G401.6 (cell line): ENCODE data around the gene ZNF532.

Source experiments
- FAIRE-seq: peaks from 2 replicates; lab custom pipeline; 2012; peaks lifted over from hg19 to GRCh38; lab: Jason Lieb, UNC

ZNF532 gene

GRCh38 chr18:58979615-58980014 is 114.9 kb downstream of the ZNF532 start:
- no peak for FAIRE-seq

DNA sequence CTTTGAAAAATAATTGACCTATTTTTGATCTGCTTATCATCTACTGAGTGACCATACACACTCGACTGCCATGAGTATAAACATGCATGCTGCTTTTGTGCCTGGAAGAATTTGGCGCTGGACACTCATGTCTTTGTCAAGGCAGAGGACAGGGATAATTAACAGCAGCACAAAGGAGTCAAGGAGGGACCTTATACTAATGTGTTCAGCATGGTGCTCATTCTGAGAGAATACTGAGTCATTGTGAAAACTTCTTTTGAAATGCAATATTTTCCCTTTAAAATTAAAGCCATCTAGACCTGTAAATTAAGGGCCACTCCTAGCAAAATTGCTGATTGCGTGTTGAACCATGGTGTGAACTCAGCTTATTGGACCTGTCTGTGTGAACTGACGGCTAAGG is 116.3 kb downstream of the ZNF532 start:
- no peak for FAIRE-seq

DNA sequence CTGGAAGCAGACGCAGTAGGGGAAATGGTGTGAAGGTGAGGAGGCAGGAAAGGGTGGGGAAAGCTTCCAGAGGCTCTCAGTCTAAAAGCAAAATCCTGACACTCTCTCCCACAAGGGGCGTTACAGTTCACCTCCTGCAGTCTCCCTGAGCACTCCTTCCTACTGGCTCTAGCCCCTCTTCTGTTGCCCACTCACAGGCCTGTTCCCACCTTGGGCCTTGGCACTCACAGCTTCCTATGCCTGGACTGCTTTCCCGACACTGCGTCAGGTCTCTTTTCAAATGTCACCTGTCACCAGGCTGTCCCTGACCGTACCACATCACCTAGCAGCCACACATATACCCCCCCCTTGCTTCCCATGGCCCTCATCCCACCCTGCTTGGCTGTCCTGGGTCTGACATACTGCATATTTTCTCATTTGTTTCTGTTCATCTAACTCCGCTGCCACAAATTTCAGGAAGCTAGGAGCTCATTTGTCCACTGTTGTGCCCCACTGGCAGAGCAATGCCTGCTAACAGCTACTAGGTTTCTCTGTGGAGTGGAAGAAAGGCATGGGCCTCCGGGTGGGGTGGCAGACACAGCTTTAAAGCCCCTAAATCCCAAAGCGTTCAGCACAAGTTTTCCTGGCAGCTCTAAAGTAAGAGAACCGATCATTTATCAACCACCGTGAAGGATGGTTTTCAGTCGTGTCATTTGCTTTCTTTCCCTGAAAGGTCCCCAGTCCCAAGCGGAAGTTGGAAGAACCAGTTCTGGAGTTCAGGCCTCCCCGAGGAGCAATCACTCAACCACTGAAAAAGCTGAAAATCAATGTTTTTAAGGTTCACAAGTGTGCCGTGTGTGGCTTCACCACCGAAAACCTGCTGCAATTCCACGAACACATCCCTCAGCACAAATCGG is 118.8 kb downstream of the ZNF532 start:
- no peak for FAIRE-seq

DNA sequence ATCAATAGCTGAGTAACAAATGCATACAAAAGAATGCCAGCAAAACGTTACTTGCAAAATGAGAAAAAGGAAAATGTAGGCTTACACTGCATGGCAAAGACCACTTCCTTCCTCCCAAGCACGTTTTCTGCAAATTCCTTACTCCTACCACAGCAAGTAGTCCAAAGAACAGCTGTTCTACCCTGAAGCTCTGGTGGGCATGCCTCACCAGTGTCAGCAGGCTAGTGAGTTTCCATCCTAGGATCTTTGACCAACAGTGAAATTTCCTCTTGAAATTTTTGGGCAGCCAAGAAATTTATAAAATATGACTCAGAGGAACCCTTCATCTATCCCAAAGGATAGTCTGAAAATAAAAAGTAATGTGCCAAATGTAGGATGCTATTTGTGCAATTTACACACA is 123.9 kb downstream of the ZNF532 start:
- no peak for FAIRE-seq

- no peak for FAIRE-seq
Observed at GRCh38 chr18:58989184-58989759, 124.6 kb downstream of the ZNF532 start.

GRCh38 chr18:58990720-58991119 is 126.0 kb downstream of the ZNF532 start:
- FAIRE-seq, result no peak

- no peak for FAIRE-seq
Observed at GRCh38 chr18:58991167-58991798, 126.6 kb downstream of the ZNF532 start.

DNA sequence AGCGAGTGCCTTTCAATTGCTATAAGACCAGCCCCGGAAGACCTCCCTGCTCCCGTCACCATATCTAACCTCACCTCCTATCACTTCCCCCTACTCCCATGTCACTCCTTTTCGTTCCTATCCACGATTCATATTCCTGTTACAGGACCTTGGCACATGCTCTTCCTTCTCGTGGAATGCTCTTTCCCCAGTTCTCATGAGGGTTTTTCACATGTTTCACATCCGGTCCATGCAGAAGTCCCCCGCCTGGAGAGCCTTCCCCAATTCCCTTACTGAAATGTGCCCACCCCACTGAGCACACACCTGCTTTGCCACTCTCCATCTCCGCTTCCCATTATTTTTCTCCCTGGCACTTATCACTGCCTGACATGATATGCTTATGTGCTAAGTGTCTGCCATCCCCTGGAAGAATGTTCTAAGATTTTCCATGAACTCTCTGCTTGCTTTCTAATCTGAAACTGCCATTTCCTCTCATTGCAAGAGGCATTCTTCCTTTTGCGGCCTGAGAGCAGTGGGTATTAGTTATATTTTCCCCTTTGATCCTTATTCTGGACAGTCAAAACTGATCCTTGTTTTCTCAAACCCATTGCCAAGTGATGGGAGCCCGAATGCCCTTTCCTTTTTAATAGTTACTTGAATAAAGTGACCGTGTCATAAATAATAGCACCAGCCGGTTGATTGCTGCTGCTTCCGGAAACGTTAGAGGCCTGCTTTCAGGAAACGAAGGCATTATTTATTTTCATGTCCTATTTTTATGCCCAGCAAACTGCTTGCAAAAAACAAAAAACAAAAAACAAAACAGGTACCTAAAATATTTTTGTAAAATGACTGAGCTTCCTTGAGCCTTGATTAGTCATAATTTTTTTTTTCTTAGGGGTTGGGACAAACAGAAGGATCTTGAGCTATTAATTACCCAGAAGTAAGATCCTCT is 127.9 kb downstream of the ZNF532 start:
- FAIRE-seq, result no peak

DNA sequence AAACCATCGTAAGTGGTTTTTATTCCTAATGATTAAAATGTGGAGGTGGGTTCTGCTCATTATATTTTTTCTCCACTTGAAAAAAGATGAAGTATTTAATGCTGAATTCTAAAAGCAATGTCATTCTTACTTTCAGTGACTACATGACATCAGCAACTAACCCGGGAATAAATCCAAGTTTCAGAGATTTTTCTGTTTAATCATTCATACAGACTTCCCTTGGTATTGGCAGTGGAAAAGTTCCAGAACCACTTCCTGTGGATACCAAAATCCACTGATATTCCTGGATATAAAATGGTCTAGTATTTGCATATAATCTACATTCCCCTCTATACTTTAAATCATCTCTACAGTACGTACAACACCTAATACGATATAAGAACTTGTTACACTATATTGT is 128.6 kb downstream of the ZNF532 start:
- no peak for FAIRE-seq

DNA sequence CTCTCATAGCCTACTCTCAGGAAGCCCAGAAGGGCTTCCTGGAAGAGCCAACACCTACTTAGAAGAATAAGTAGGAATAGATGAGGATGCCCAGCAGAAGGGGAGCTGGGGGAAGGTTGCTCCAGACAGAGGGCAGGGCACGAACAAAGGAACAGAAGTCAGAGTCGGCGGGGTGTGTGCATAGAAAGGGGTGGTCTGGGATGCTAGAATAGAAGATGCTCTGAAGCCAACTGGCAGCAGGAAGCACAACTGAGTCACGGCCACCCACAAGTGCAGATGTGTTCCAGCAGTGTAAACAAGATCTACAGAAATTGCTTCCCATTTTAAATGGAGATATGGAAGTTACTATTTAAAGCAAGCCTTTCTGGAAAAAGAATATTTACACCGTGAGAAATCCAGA is 131.0 kb downstream of the ZNF532 start:
- FAIRE-seq, result no peak

DNA sequence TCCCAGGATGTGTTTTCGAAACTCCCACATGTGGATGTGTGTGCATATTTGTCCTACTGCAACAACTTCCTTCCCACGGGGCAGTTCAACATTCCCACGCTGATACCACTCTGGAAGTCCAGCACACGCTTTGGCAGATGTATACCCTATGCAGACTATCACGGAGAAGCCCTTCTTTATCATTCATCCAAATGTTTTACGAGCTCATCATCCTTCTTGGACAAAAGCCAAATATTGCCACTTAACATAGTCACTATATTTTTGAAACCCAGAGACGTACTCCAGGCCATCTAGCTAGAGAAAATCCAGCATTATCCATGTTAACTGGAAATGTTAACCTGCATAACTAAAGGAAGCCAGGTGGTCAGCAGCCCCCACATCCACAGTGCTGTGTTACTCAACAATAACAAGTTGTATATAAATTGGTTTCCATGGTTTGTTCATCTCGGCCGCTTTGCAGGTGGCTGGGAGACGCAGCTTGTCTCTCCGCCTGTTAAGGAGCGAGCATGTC is 131.5 kb downstream of the ZNF532 start:
- FAIRE-seq, result no peak

- no peak for FAIRE-seq
Observed at GRCh38 chr18:58996696-58997095, 132.0 kb downstream of the ZNF532 start.

- FAIRE-seq, result no peak
Observed at GRCh38 chr18:58997811-58998337, 133.2 kb downstream of the ZNF532 start.

- no peak for FAIRE-seq
Observed at GRCh38 chr18:58998401-58999203, 133.9 kb downstream of the ZNF532 start.

GRCh38 chr18:59001166-59001565 is 136.5 kb downstream of the ZNF532 start:
- no peak for FAIRE-seq

GRCh38 chr18:59001721-59002120 is 137.0 kb downstream of the ZNF532 start:
- FAIRE-seq, result no peak

DNA sequence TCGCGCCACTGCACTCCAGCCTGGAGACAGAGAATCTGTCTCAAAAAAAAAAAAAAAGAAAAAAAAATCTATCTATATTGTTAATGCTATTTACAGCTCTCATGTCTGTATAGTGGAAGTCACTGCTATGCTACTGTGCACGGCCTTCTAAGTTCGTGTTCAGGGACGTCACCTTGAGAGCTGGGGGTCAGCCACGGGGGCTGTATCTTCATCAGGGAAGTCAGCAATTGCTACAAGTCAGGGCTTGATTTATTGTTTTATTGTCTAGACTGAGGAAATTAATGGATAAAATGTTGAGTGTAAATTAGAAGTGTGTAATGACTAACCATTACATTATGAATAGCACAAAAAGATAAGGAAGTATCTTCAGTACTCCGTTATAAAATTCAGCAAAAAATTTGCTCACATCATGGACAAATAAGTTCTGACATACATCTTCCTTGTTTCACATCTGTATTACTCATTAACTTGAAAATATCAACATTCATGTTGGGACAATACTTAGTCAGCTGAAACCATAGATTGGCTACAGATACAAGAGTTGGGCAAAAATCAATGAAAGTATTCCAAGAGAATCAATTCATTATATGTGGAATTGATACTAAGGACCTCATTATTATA is 138.4 kb downstream of the ZNF532 start:
- no peak for FAIRE-seq

DNA sequence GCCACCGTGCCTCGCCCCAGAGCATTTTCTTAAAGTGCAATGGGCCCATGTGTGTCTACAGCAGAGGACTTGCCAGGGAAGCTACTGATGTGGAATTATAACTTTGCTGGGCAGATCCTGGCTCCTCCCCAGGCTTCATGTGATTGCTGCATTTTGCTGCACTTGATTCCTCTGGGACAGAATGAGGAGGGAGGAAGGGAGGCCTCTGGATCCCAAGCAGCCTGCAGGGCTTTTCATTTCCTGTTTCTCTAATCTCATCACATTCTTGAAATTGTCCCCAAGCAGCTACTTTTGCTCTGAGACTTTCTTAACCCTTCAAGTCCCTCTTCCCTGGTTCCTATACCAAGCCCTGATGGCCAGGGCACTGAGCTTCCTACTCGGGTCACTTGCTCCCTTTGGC is 140.6 kb downstream of the ZNF532 start:
- FAIRE-seq, result no peak

DNA sequence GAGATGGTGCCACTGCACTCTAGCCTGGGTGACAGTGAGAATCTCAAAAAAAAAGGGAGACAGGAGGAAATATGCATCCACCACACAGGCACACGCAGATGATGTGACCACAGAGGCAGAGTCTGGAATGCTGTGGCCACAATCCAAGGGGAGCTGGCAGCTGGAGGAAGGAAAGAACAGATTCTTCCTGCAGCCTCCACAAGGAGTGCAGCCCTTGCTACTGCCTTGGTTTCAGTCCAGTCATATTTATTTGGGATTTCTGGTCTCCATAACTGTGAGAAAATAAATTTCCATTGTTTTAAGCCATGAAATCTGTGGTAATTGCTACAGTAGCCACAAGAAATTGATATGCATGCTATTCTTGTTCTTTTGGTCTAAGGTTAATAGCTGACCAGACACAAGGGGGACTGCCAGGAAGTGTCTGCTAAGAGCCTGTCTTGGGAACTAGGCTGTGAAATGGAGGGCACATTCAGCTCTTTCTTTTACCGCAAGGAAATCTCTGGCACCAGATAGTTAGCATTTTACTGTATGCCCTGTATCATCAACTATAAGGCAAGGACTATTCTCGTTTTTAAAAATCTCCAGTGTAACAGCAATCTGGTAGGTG is 141.9 kb downstream of the ZNF532 start:
- FAIRE-seq, result no peak
